Fibroblast of lung (primary cell): ENCODE measurements around the gene CELF2. TPM values are rescaled to one million over a fixed set of nuclear protein-coding genes. Genes with fewer than 3 reads are reported as not detected.

Experiments
- DNase-seq, 2 donors: peaks; one replicate each; pipeline versions ENCODE4 v3.0.0 to v3.0.0-alpha.2; 2010; ENCODE audit warnings: low read depth in 2 of 2
- H2AFZ ChIP-seq: 2 replicates; pipeline ENCODE4 v1.5.1; 2012; ENCODE audit warnings: low read length, control low read depth, inconsistent platforms
- H3K27ac ChIP-seq: 2 replicates; pipeline ENCODE4 v1.5.1; 2011; ENCODE audit warnings: low read length, control low read depth; ENCODE audit not compliant: insufficient read depth
- H3K27me3 ChIP-seq: 2 replicates; pipeline ENCODE4 v1.5.1; 2011; ENCODE audit warnings: mild to moderate bottlenecking, low read length; ENCODE audit not compliant: control insufficient read depth, insufficient read depth
- H3K36me3 ChIP-seq: 2 replicates; pipeline ENCODE4 v1.5.1; 2011; ENCODE audit warnings: low read length; ENCODE audit not compliant: control insufficient read depth, insufficient read depth
- H3K4me1 ChIP-seq: 2 replicates; pipeline ENCODE4 v1.5.1; 2011; ENCODE audit warnings: low read length; ENCODE audit not compliant: control insufficient read depth, insufficient read depth; ENCODE audit errors: extremely low read depth
- H3K4me2 ChIP-seq: 2 replicates; pipeline ENCODE4 v1.5.1; 2011; ENCODE audit warnings: low read length, control low read depth; ENCODE audit not compliant: insufficient read depth; ENCODE audit errors: extremely low read depth
- H3K4me3 ChIP-seq, 4 experiments: fragments of 200-600 bp in 1 of 4; sonication (generic) in 1 of 4; replicated peaks in 1 of 4; 2 replicates each; pipeline ENCODE4 v1.5.1; 2011 to 2016; ENCODE audit warnings: low read length in 4 of 4, low read depth in 3 of 4, mild to moderate bottlenecking in 3 of 4, control low read depth in 2 of 4, inconsistent platforms in 1 of 4, mixed read lengths in 1 of 4; ENCODE audit not compliant: insufficient read depth in 1 of 4; ENCODE audit errors: control extremely low read depth in 1 of 4
- H3K79me2 ChIP-seq: 2 replicates; pipeline ENCODE4 v1.5.1; 2012; ENCODE audit warnings: mild to moderate bottlenecking, low read length, inconsistent platforms; ENCODE audit not compliant: control insufficient read depth, insufficient read depth
- H3K9ac ChIP-seq: 2 replicates; pipeline ENCODE4 v1.5.1; 2011; ENCODE audit warnings: mild to moderate bottlenecking, low read length, control low read depth; ENCODE audit not compliant: insufficient read depth
- H3K9me3 ChIP-seq: 2 replicates; pipeline ENCODE4 v1.5.1; 2012; ENCODE audit warnings: low read depth, low read length; ENCODE audit not compliant: control insufficient read depth, insufficient read depth
- H4K20me1 ChIP-seq: 2 replicates; pipeline ENCODE4 v1.5.1; 2011; ENCODE audit warnings: low read length; ENCODE audit not compliant: control insufficient read depth, insufficient read depth; ENCODE audit errors: extremely low read depth
- EZH2 ChIP-seq: IDR thresholded peaks from 2 replicates; pipeline ENCODE4 v1.5.1; 2012; ENCODE audit warnings: low read length, control low read depth, mild to moderate bottlenecking; ENCODE audit errors: missing control alignments
- polyA plus RNA-seq, 2 donors: library from polyadenylated mRNA; depleted of rRNA in 1 of 2; stranded (reverse) in 1 of 2; unstranded in 1 of 2; fragments of >200 nt; gene quantifications; 2 replicates each; pipeline ENCODE4 v1.2.1, GENCODE V29; 2011 to 2012; ENCODE audit warnings: missing spikeins in 1 of 2
- total RNA-seq: library from RNA; depleted of rRNA; stranded (reverse); fragments of >200 nt; gene quantifications from 2 replicates; pipeline ENCODE4 v1.2.1, GENCODE V29; 2014
- TF ChIP-seq, protein P1 (sequence below), 2 donors: IDR thresholded peaks in 1 of 2; conservative IDR thresholded peaks in 1 of 2; 1 replicate in 1 of 2; 2 replicates in 1 of 2; pipeline ENCODE4 v1.5.1; 2011 to 2012; ENCODE audit warnings: low read length in 2 of 2, control low read depth in 1 of 2, inconsistent platforms in 1 of 2, low read depth in 1 of 2, mild to moderate bottlenecking in 1 of 2

Gene CELF2
- total and polyA plus RNA-seq, 2 donors (not counting 1 experiment from before 2014, with no cell fraction given) = 16.9 to 25.1 TPM

DNA sequence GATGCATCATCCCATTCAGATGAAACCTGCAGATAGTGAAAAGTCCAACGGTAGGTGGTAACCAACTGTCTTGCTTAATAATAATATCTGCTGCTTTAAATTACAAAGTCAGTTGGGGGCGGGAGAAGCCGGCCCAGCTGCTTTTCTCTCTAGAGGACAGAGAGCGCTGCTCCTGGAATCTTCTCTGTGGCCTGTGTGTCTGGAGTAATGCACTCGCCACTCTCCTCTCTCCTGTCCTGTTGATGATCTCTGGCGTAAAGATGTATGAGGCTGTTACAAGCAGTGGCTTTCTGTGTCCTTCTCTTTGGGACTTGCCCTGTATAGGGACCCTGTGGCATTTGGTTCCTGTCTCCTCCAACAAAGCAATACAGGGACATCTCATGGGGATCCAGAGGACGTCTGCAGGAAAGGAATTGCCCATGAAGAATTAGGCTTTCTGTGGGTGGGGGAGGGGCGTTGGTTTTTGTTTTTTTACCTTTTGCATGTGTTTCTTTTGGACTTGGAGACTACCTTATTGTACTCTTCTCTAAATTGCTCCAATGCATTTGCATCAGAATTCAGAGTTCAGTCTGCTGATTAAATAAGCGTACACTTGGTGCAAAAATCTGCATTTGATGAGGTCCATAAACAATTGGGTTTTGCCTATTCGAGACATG, 231.6 kb downstream of the CELF2 start:
- no peaks in the 10 kb centered on the region for H3K36me3 ChIP-seq
- H4K20me1 ChIP-seq = no peaks in the 10 kb centered on the region
- no peaks in the 10 kb centered on the region for H3K9me3 ChIP-seq
- no peak for DNase-seq
- H3K4me2 ChIP-seq = no peak overlapping the region
- H3K27ac ChIP-seq = no peak overlapping the region
- H2AFZ ChIP-seq = no peak overlapping the region
- H3K4me3 ChIP-seq = no peak overlapping the region
- no peak for TF ChIP-seq EZH2
- TF ChIP-seq, protein P1, sequence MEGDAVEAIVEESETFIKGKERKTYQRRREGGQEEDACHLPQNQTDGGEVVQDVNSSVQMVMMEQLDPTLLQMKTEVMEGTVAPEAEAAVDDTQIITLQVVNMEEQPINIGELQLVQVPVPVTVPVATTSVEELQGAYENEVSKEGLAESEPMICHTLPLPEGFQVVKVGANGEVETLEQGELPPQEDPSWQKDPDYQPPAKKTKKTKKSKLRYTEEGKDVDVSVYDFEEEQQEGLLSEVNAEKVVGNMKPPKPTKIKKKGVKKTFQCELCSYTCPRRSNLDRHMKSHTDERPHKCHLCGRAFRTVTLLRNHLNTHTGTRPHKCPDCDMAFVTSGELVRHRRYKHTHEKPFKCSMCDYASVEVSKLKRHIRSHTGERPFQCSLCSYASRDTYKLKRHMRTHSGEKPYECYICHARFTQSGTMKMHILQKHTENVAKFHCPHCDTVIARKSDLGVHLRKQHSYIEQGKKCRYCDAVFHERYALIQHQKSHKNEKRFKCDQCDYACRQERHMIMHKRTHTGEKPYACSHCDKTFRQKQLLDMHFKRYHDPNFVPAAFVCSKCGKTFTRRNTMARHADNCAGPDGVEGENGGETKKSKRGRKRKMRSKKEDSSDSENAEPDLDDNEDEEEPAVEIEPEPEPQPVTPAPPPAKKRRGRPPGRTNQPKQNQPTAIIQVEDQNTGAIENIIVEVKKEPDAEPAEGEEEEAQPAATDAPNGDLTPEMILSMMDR (conservative IDR thresholded peaks at IDR 0.05 in 1 of 2, IDR thresholded peaks at IDR 0.05 in 1 of 2; ENCODE audit: low read depth in 1 of 2, low read length in 2 of 2) = no peak
- H3K4me1 ChIP-seq = no peaks in the 10 kb centered on the region
- no peaks in the 10 kb centered on the region for H3K27me3 ChIP-seq
- H3K79me2 ChIP-seq = no peaks in the 10 kb centered on the region
- H3K9ac ChIP-seq = no peak overlapping the region

GRCh38 chr10:11249808-11250195, 232.1 kb downstream of the CELF2 start:
- H2AFZ ChIP-seq = no peak overlapping the region
- no peak overlapping the region for H3K4me3 ChIP-seq
- H3K9me3 ChIP-seq = no peaks in the 10 kb centered on the region
- no peak overlapping the region for H3K27ac ChIP-seq
- H3K36me3 ChIP-seq = no peaks in the 10 kb centered on the region
- H3K4me1 ChIP-seq = no peaks in the 10 kb centered on the region
- DNase-seq = no peak
- no peaks in the 10 kb centered on the region for H4K20me1 ChIP-seq
- no peak overlapping the region for H3K9ac ChIP-seq
- H3K79me2 ChIP-seq = no peaks in the 10 kb centered on the region
- no peak overlapping the region for H3K4me2 ChIP-seq
- no peaks in the 10 kb centered on the region for H3K27me3 ChIP-seq
- TF ChIP-seq, protein P1 (conservative IDR thresholded peaks at IDR 0.05 in 1 of 2, IDR thresholded peaks at IDR 0.05 in 1 of 2; ENCODE audit: low read depth in 1 of 2, low read length in 2 of 2) = no peak
- TF ChIP-seq EZH2 = no peak

DNA sequence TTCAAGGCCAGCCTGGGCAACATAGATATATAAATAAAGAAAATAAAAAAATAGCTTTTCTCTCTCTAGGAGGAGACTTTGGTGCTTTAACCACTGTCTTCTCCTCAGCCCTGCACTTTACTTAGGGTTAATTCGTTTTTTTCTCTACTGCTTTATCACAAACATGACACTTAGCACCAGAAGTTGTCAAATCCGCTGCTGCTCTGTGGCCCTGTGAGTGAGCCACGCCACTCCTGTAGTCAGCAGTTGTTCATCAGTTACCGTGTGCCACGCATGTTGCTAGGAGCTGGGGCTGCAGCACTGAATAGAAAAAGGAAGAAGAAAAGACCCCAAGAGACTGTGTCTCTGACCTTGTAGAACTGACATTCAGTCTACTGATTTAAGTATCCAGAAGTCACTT, 232.6 kb downstream of the CELF2 start:
- no peak overlapping the region for H2AFZ ChIP-seq
- no peaks in the 10 kb centered on the region for H3K36me3 ChIP-seq
- H3K9ac ChIP-seq = no peak overlapping the region
- TF ChIP-seq, protein P1 (conservative IDR thresholded peaks at IDR 0.05 in 1 of 2, IDR thresholded peaks at IDR 0.05 in 1 of 2; ENCODE audit: low read depth in 1 of 2, low read length in 2 of 2) = no peak
- no peak for TF ChIP-seq EZH2
- H3K4me2 ChIP-seq = no peak overlapping the region
- H3K4me3 ChIP-seq = no peak overlapping the region
- H3K9me3 ChIP-seq = no peaks in the 10 kb centered on the region
- no peaks in the 10 kb centered on the region for H3K79me2 ChIP-seq
- no peaks in the 10 kb centered on the region for H3K27me3 ChIP-seq
- no peak for DNase-seq
- H3K27ac ChIP-seq = no peak overlapping the region
- H3K4me1 ChIP-seq = no peaks in the 10 kb centered on the region
- no peaks in the 10 kb centered on the region for H4K20me1 ChIP-seq
